ENCODE measurements around the gene DLG1.
A peak's percentile ranks its signal among the peaks of the same experiment; 100 is the strongest.

DLG1 gene

GRCh38 chr3:197298341-197298944 is at the start of gene DLG1:
Gene DLG1 (minus strand): TSS chr3:197298612. CDS start chr3:197297204, 1,408 bp downstream.
- peak; percentile 82 to 85 for DNase-seq

- no peak for DNase-seq
These were observed 49.6 kb upstream of the DLG1 start for GRCh38 chr3:197348014-197348413.

DNA sequence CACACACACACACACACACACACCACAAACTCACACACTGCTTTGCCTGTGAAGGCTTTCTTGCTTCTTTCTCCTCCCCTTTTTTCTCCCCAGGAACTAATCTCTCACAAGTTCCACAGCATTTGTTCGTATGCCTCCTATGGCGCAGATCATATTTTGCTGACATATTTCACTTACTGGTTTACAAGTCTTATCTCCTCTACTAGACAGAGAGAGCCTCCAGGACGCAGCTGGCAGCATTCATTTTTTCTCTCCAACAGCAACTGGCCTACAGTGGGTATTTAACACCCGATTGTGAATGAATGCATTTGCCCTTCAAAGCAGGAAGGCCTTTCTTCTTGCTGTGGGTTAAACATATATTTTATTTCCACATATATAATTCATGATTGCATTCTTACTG is 47.0 kb upstream of the DLG1 start:
- no peak for DNase-seq

DNA sequence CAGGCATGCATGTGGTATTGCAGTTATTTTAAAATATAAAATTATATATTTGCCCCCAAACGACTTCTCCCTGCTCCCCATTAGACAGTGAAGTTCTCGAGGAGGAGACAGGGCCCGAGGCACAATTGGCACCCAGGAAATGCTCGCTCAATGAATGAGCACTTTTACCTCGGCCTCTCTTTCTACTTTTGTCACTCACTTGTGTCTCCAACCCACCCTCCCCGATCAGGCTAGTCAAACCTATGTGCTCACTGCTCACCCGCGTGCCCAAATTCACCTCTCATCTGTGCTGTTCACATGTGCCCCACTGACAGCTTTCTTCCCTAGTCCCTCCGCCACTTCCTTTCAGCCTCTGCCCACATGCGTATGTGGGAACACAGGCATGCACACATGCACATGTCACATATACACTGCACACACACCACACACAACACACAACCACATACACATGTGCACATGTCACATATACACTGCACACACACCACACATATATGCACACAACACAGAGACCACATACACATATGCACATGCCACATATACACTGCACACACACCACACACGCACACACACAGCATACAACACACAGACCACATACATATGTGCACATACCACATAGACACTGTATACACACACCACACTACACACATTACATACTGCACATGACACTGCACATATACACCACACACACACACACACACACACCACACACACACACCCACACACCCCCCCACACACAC is 46.3 kb upstream of the DLG1 start:
- DNase-seq: no peak

GRCh38 chr3:197343656-197344408 is 45.4 kb upstream of the DLG1 start:
- no peak for DNase-seq

DNA sequence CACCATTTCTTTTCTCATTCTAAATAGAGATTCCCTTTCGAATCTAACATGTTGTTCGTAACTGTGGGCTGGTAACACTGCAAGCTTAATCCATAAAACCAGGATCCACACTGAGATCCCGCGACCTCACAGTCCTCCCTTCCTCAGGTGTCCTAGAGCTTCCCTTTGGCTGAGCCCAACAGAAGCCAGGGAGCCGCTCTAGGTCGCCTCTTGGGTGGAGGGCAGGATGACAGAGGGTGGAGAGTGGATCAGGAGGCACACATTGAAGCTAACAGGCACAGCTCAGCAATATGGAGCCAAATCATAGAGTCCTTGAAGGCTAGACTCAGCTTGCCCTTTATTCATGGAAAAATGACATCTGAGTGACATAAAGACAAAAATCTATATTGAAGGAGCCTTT is 44.7 kb upstream of the DLG1 start:
- DNase-seq: no peak

DNA sequence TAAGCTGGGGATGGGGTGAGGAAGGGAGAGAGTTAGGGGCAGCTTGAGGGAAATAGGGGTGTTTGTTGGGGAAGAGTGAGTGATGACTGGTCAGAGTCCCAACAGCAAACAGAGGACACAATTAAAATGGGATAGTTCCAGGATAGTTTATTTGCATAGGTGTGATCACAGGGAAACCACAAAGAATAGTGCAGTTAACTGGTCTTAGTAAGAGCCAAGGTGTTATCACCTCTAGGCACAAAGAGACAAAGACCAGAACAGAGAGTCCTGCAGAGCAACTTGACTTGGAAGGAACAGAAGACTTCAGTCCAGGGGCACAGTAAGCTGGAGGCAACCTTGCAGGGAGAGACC is 42.1 kb upstream of the DLG1 start:
- no peak for DNase-seq

DNA sequence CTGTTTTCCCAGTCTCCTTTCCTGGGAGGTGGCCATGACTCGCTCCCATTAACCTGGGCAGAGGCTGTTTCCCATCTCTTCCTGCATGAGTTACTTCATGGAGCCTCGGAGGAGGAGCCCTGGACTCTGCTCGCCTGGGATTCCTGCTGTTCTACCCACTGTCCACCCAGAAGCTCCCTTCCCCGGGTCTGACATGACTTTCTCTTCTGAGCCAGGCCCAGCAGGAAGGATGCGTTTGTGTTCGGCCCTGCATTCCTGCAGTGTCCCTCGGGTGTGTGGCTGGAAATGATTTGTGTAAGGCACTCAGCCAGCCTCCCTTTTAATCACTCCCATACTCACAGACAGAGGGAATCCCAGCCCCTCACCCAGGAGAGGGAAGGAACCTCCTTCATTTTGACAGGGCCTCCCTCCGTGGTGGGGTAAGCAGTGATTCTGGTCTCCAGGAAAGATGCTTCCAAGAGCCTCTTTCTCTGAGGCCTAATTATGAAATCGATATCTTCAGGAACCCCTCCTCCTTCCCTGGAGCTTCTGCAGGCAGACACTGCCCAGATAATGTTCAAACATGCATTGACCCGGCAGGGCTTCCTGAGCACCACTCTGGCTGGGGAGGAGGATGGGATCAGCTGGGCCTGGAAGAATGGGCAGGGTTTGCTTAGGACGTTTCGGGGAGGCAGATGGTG is 41.6 kb upstream of the DLG1 start:
- DNase-seq: no peak

- DNase-seq: no peak
These were observed 40.2 kb upstream of the DLG1 start for GRCh38 chr3:197338586-197338985.

- DNase-seq: no peak
These were observed 39.2 kb upstream of the DLG1 start for GRCh38 chr3:197337656-197338055.

- no peak for DNase-seq
These were observed 38.8 kb upstream of the DLG1 start for GRCh38 chr3:197337214-197337613.

DNA sequence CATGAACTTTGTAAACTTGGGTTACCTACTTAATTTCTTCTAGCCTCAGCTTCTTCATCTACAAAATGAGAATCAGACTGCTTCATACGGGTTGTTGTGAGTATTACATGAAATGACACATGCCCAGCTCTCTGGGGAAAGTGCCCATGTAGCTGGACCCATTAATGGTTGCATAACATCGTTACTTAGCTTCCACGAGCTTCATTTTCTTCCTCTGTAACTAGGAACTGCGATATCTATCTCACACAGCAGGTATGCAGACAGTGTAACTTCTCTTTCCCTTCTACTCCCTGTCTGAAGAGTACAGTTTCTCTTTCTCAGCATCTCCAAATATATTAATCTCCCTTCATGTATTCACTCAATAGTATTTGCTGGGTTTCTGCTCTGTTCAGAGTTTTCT is 37.9 kb upstream of the DLG1 start:
- DNase-seq: no peak

DNA sequence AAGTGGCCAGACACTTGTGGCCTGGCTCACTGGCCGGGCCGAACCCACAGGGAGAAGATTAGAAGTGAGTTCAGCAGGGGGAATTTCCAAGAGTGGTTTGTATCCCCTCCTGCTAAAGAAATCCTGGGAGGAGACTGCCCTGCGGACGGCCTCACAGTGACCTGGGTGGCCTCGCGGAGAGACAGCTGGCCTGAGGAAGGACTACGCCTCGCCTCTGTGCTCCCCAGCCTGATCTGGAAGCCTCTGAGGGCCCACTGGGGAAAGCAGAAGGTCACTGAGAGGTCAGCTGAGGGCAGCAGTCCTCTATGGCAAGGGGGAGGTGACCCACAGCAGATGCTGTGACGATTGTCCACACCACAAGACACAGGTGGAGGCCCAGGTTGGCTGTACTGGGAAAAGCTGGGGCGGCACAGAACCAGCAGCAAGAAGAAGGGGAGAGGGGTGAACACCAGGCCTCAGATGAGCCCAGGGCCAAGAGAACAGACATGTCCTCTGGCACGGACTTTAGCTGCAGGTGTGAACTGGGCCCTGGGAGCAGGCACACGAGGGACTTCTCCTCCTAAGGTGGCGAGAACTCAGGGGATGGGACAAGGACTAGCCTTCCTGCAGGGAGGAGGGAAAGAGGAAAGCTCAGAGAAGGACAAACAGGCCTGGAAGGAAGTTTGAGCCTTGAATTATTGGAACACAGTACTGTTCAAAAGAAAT is 37.2 kb upstream of the DLG1 start:
- DNase-seq: no peak

DNA sequence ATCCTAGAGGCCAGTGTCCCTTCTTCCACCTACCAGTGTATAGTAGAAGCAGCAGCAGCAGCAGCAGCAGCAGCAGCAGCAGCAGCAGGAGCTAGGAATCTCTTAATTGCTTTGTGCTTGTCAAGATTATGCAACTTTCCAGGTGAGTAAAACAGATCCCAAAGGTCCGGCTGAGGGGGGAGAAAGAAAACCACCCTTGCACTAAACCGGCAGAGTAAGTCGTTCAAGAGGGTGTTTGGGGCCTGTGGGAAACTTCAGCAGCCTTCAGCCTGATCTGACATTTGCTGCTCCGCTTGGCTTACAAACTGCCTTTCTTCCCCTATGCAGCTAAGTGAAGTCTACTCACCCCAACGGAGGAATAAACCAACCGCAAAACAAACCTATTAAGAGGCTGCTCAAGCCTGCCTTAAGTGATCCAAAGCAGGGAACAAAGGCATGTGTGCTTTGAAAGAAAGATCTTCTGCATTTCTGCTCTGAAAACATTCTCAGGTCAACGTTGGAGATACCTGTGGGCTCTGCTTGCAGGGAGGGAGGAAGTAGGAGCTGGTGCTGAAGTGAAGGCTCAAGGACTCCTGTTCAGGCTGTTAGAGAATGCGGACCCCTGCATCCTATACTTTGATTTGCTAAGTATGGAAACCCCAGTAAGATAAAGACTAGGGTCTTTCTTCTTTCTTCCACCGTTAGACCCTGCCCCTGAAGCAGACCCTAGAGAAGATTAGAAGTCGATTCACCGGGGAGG is 35.7 kb upstream of the DLG1 start:
- DNase-seq: no peak

DNA sequence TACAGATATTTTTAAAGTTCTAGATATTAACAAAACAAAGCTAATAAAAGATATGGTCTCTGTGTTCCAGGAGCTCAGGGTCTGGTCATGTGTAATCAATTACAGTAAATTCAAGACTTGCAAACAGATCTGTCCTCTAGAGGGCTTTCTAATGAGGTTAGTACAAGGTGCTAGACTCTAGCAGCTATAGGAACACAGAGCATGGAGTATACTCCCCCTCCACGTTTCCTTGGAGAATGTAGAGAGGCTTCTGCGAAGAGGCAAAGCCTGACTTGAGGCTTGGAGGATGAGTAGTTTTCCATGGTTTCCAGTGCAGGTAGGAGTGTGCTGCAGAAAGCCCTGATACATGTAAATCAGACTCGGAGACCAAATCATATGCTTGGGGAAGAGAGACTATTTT is 32.7 kb upstream of the DLG1 start:
- no peak for DNase-seq

DNA sequence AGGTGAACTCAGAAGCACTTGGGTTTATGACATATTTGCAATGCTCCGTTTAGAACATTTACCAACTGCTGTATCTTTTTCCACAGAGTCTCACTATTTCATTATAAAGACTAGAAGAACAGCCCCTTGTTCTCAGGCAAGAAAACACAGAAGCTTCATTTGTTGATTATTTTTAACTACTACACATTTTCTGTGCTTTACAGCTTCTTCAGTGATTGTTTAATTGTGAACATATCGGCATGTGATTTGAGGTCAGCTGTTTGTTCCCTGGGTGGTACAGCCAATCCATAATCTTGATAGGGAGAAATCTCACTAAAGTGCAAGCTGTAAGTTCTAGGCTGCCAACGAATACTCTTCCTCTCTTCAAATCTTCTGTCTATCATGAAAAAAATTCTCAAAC is 31.0 kb upstream of the DLG1 start:
- no peak for DNase-seq

DNA sequence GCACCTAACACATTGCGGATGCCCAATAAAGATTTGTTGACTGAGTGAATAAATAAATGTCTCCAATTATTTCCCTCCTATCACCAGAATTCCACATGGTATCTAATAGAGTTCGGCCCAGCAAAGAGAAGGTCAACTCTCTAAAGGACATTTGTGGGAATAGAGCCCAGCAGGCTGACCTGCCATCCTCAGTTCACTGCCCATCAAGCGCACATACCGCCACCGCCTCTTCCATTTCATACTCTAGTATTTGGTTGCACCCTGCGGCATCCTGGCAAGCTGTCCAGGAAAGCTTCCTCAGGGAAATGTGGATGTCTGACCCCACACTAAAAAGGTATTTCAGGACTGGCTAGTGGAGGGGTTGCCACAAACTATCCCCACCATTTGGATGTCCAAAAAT is 29.8 kb upstream of the DLG1 start:
- no peak for DNase-seq

DNA sequence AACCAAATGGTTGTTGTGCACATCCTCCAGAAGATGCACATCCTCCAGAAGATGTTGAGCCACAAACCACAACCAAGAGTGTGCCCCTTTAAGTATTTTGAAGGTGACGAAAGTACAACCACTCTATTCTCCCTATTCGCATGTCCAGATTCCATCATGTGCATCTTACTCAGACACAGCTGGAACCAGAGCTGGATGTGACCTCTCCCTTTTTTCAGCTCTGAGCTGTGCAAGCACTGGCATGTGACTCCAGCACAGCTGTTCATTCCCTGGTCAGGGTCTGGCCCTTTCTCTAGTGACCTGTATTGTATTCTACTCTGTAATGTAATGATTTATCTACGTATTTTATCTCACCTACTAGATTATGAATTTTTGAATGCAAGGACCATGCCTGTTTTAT is 29.3 kb upstream of the DLG1 start:
- no peak for DNase-seq

DNA sequence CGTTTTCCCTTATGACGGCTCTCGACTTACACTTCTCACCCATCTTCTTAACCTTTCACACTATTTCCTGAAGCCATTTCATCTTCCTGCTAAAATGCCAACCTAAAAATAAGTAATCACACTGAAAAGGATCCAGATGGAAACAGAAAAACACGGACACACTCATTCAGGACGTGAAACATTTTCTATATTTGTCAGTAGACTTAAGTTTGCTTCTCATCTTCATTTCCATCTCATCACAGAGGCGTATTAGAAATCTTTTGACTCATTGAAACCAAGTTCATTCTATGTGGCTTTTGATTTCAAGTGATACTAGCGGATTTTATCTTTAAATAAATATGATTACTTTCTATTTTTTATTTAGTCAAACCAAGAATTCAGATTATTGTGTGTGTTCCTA is 27.4 kb upstream of the DLG1 start:
- no peak for DNase-seq

DNA sequence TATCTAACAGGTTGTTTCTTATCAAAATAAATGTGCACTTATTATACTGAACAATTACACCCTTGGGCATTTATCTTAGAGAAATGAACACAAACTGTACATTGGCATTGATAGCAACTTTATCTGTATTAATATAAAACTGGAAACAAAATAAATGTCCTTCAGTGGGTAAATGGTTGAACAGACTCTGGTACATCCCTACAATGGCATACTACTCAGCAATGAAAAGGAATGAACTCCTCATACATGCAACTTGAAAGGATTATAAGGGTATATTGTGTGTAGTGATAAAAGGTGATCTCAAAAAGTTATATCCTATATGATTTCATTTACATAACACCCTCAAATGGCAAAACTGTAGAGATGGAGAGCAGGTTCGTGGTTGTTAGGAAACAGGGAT is 23.7 kb upstream of the DLG1 start:
- no peak for DNase-seq

GRCh38 chr3:197320582-197320981 is 22.2 kb upstream of the DLG1 start:
- DNase-seq: no peak

- DNase-seq: no peak
These were observed 19.0 kb upstream of the DLG1 start for GRCh38 chr3:197317250-197317963.

All from stimulated activated CD4-positive, alpha-beta T cell treated with anti-CD3 and anti-CD28 coated beads, Interleukin-4, amount 100 ng/mL, for 4 hours (primary cell).